KMS-11 (cell line): ENCODE data around the gene CLMP.

Source experiments
- H2AFZ ChIP-seq: fragments of 200-600 bp; sonication (generic); 2 replicates; pipeline ENCODE4 v1.6.1; 2016; ENCODE audit warnings: antibody characterized with exemption, mixed run types, low read depth
- H3K27ac ChIP-seq: fragments of 200-600 bp; sonication (generic); 2 replicates; pipeline ENCODE4 v1.6.1; 2016; ENCODE audit warnings: mild to moderate bottlenecking, mixed run types
- H3K27me3 ChIP-seq: fragments of 200-600 bp; sonication (generic); 2 replicates; pipeline ENCODE4 v1.6.1; 2017; ENCODE audit warnings: mild to moderate bottlenecking, low read depth, mixed run types, moderate library complexity; ENCODE audit not compliant: insufficient read depth
- H3K36me3 ChIP-seq: fragments of 200-600 bp; sonication (generic); 2 replicates; pipeline ENCODE4 v1.6.1; 2017; ENCODE audit warnings: mild to moderate bottlenecking, mixed run types; ENCODE audit not compliant: insufficient read depth
- H3K4me1 ChIP-seq: fragments of 200-600 bp; sonication (generic); 2 replicates; pipeline ENCODE4 v1.6.1; 2016; ENCODE audit warnings: mild to moderate bottlenecking, low read depth, mixed run types; ENCODE audit not compliant: poor library complexity, severe bottlenecking
- H3K4me2 ChIP-seq: fragments of 200-600 bp; sonication (generic); 2 replicates; pipeline ENCODE4 v1.7.0; 2016; ENCODE audit warnings: mild to moderate bottlenecking, mixed run types
- H3K4me3 ChIP-seq: fragments of 200-600 bp; sonication (generic); IDR thresholded peaks from 2 replicates; pipeline ENCODE4 v1.6.1; 2017; ENCODE audit warnings: low read depth, low read length, mixed read lengths; ENCODE audit not compliant: insufficient read depth
- H3K79me2 ChIP-seq: fragments of 200-600 bp; sonication (generic); 2 replicates; pipeline ENCODE4 v1.6.1; 2016; ENCODE audit warnings: low read depth, mixed run types; ENCODE audit not compliant: insufficient read depth
- H3K9ac ChIP-seq: fragments of 200-600 bp; sonication (generic); 2 replicates; pipeline ENCODE4 v1.6.1; 2016; ENCODE audit warnings: mild to moderate bottlenecking, mixed run types
- H4K20me1 ChIP-seq: fragments of 200-600 bp; sonication (generic); 2 replicates; pipeline ENCODE4 v1.6.1; 2016; ENCODE audit warnings: mild to moderate bottlenecking, mixed run types; ENCODE audit not compliant: insufficient read depth
- CTCF ChIP-seq: fragments of 200-600 bp; sonication (generic); conservative IDR thresholded peaks from 2 replicates; pipeline ENCODE4 v1.6.1; 2017; ENCODE audit warnings: low read depth, mild to moderate bottlenecking, antibody characterized with exemption, low read length, moderate library complexity, mixed read lengths

The CLMP gene

GRCh38 chr11:123046473-123047259 is 148.4 kb downstream of the CLMP start:
- no peaks in the 10 kb centered on the region for H4K20me1 ChIP-seq
- H3K4me2 ChIP-seq: no peak overlapping the region
- H3K27ac ChIP-seq: no peak overlapping the region
- no peak overlapping the region for H3K4me3 ChIP-seq
- H3K27me3 ChIP-seq: no peaks in the 10 kb centered on the region
- H3K4me1 ChIP-seq: no peaks in the 10 kb centered on the region
- no peaks in the 10 kb centered on the region for H3K79me2 ChIP-seq
- TF ChIP-seq CTCF: no peak
- no peak overlapping the region for H2AFZ ChIP-seq
- no peak overlapping the region for H3K9ac ChIP-seq
- H3K36me3 ChIP-seq: no peaks in the 10 kb centered on the region

- Histone ChIP-seq H3K79me2 (no peaks in the 10 kb centered on the region), H3K4me3 (no peak overlapping the region), H3K27me3 (no peaks in the 10 kb centered on the region), H3K27ac (no peak overlapping the region), H3K36me3 (no peaks in the 10 kb centered on the region), H3K4me2 (no peak overlapping the region), H2AFZ (no peak overlapping the region), H3K4me1 (no peaks in the 10 kb centered on the region), H3K9ac (no peak overlapping the region), H4K20me1 (no peaks in the 10 kb centered on the region)
- TF ChIP-seq CTCF: no peak
Observed at GRCh38 chr11:123045101-123045500, 149.9 kb downstream of the CLMP start.

- Histone ChIP-seq H3K4me1 (no peaks in the 10 kb centered on the region), H3K36me3 (no peaks in the 10 kb centered on the region), H3K27ac (no peak overlapping the region), H3K4me3 (no peak overlapping the region), H3K27me3 (no peaks in the 10 kb centered on the region), H3K79me2 (no peaks in the 10 kb centered on the region), H3K4me2 (no peak overlapping the region), H4K20me1 (no peaks in the 10 kb centered on the region), H2AFZ (no peak overlapping the region), H3K9ac (no peak overlapping the region)
- TF ChIP-seq CTCF: no peak
Observed at GRCh38 chr11:123041185-123041584, 153.9 kb downstream of the CLMP start.

GRCh38 chr11:123040111-123040432 is 155.0 kb downstream of the CLMP start:
- Histone ChIP-seq H3K79me2 (no peaks in the 10 kb centered on the region), H3K4me3 (no peak overlapping the region), H3K4me2 (no peak overlapping the region), H3K4me1 (no peaks in the 10 kb centered on the region), H3K9ac (no peak overlapping the region), H4K20me1 (no peaks in the 10 kb centered on the region), H3K36me3 (no peaks in the 10 kb centered on the region), H2AFZ (no peak overlapping the region), H3K27me3 (no peaks in the 10 kb centered on the region), H3K27ac (no peak overlapping the region)
- no peak for TF ChIP-seq CTCF
